ENCODE data around the gene DSC1.

GRCh38 chr18:31101183-31102024, 61.3 kb downstream of the DSC1 start:
- TF ChIP-seq CTCF (IDR thresholded peaks at IDR 0.05) (peak; percentile 61), EZH2 (IDR thresholded peaks at IDR 0.05) (peak; percentile 53)
